ENCODE data around the gene MYL5.

MYL5 gene

DNA sequence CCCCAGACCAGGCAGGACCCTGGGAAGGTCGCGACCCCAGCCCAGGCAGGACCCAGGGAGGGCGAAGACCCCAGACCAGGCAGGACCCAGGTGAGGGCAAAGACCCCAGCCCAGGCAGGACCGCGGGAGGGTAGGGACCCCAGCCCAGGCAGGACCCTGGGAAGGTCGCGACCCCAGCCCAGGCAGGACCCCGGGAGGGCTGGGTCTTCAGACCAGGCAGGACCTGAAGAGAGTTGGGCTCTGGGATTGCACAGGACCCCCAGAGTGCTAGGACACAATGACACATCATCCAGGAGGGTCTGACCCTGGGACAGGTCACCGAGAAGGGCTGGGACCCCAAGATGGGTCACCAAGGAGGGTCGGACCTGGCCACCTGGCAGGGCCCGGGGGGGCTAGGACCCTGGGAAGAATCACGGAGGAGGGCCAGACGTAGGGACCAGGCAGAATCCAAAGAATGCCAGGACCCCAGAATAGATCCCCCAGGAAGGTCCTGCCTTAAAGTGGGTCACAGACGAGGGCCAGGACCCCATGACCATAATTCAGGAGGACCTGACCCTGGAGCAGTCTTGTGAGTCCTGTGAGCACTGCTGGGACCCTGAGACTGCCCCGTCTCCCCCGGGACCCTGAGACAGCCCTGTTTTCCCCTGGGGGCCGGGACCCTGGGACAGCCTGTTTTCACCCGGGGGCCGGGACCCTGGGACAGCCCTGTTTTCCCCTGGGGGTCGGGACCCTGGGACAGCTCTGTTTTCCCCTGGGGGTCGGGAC is 32.7 kb downstream of the MYL5 start:
- peak overlapping the region; percentile 78 for H3K4me3 ChIP-seq (ENCODE audit: low read depth, low read length)
- no peak for DNase-seq (ENCODE audit: low read depth)
- TF ChIP-seq, protein P1, sequence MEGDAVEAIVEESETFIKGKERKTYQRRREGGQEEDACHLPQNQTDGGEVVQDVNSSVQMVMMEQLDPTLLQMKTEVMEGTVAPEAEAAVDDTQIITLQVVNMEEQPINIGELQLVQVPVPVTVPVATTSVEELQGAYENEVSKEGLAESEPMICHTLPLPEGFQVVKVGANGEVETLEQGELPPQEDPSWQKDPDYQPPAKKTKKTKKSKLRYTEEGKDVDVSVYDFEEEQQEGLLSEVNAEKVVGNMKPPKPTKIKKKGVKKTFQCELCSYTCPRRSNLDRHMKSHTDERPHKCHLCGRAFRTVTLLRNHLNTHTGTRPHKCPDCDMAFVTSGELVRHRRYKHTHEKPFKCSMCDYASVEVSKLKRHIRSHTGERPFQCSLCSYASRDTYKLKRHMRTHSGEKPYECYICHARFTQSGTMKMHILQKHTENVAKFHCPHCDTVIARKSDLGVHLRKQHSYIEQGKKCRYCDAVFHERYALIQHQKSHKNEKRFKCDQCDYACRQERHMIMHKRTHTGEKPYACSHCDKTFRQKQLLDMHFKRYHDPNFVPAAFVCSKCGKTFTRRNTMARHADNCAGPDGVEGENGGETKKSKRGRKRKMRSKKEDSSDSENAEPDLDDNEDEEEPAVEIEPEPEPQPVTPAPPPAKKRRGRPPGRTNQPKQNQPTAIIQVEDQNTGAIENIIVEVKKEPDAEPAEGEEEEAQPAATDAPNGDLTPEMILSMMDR (IDR thresholded peaks at IDR 0.05; ENCODE audit: control insufficient read depth, extremely low read depth, insufficient read depth) = no peak

DNA sequence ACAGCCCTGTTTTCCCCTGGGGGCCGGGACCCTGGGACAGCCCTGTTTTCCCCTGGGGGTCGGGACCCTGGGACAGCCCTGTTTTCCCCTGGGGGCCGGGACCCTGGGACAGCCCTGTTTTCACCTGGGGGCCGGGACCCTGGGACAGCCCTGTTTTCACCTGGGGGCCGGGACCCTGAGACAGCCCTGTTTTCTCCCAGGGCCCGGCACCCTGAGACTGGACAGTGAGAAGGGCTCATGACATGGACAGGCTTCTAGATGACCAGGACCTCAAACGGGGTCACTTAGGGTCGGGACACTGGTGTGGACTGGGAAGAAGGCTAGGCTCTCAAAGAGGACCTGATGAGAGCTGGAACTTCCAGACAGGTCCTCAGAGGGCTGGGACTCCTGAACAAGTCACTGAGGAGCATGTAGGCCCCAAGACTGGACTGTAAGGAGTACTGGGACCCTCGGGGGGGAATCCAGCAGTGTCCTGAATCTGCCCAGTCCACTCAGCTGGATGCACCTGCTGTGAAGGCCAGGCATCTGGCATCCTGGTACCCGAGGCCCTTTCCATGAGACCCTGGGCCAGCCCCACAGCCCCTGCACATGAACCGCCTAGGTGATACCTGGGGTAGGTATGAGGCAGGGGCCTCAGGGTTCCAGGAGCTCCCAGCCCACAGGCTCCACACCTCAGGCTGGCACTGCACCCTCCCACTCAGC is 33.7 kb downstream of the MYL5 start:
- TF ChIP-seq, protein P1 (IDR thresholded peaks at IDR 0.05; ENCODE audit: control insufficient read depth, extremely low read depth, insufficient read depth) = no peak
- no peak overlapping the region for H3K4me3 ChIP-seq (ENCODE audit: low read depth, low read length)
- DNase-seq (ENCODE audit: low read depth) = no peak

DNA sequence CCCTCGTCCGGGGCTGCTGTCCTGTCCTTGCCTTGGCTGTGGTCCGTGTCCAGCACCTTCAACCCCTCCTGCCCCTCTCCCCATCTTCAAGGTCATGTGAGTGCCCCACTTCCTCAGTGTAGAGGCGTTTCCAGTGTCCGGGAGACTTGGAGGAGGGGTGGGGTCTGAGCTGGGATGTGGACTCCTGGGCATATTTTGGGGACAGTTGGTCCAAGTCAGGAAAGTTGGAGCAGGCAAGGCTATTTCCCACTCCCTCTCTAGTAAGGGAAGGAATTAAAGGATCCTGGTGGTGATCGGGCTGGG is 34.2 kb downstream of the MYL5 start:
- no peak for DNase-seq (ENCODE audit: low read depth)
- no peak overlapping the region for H3K4me3 ChIP-seq (ENCODE audit: low read depth, low read length)
- TF ChIP-seq, protein P1 (IDR thresholded peaks at IDR 0.05; ENCODE audit: control insufficient read depth, extremely low read depth, insufficient read depth) = no peak

DNA sequence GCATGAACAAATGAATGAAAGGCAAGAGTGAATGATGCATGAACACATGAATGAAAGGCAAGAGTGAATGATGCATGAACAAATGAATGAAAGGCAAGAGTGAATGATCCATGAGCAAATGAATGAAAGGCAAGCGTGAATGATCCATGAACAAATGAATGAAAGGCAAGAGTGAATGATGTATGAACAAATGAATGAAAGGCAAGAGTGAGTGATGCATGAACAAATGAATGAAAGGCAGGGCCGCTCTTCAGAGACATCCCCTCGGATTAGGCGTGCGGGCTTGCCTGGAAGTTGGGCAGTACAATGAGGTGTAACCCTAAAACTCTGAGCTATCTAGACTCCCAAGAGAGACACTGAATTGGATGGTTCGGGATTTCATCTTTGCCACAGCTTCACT is 35.0 kb downstream of the MYL5 start:
- no peak overlapping the region for H3K4me3 ChIP-seq (ENCODE audit: low read depth, low read length)
- TF ChIP-seq, protein P1 (IDR thresholded peaks at IDR 0.05; ENCODE audit: control insufficient read depth, extremely low read depth, insufficient read depth) = no peak
- DNase-seq (ENCODE audit: low read depth) = no peak

DNA sequence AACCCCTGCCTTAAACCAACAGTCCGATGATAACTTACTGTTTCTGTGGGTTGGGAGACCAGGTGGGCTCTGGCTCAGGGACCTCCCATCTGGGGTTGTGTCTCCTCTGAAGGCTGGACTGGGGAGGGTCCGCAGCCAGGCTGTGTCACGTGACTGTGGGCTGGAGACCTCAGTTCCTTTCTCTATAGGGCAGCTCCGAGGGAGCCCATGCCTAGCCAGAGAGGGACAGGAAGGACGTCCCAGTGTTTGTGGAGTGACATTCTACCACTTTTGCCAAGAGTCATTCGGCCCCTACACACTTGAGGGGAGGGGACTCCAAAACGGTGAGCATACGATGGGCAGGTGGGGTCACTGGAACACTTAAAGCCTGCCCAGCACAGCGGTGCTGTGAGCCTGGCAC is 35.8 kb downstream of the MYL5 start:
- no peak overlapping the region for H3K4me3 ChIP-seq (ENCODE audit: low read depth, low read length)

DNA sequence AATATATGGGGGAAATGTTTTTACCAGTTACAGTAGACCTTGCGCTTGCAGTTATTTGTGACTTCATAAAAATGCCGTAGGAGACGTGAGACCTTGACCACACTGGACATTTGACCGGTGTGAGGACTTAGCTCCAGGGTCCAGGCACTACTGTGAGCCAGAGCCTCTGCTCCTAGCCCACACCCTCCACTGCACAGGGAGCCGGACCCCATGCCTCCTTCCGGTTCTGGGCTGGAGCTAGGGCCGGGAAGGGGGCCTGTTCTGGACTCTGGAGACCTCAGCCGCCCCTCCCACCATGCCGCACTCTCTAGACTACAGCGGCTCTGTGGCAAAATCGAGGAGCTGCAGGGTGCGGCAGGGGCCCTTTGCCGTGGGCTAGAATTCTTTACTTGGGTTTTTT is 36.6 kb downstream of the MYL5 start:
- no peak for DNase-seq (ENCODE audit: low read depth)
- TF ChIP-seq, protein P1 (IDR thresholded peaks at IDR 0.05; ENCODE audit: control insufficient read depth, extremely low read depth, insufficient read depth) = no peak
- no peak overlapping the region for H3K4me3 ChIP-seq (ENCODE audit: low read depth, low read length)

More for the DNA sequence above, 35.8 kb downstream of the MYL5 start:
- DNase-seq (ENCODE audit: low read depth) = no peak
- TF ChIP-seq, protein P1 (IDR thresholded peaks at IDR 0.05; ENCODE audit: control insufficient read depth, extremely low read depth, insufficient read depth) = no peak

Measured in LNCaP clone FGC (cell line).